ENCODE data around the gene RAB27B.

RAB27B gene

GRCh38 chr18:54828281-54828881, at the start of gene RAB27B:
TSS of gene RAB27B (plus strand) at chr18:54828477. CDS start at chr18:54877586, 49,109 bp downstream.
- H3K9ac ChIP-seq (ENCODE audit: low read length): peak within 1 kb of the TSS; percentile 24
- H3K9me3 ChIP-seq (ENCODE audit: control insufficient read depth, low read length): peaks cover 4% of the 10 kb centered on the region
- peak; percentile 80 for DNase-seq (ENCODE audit: low read depth)
- peaks cover 12% of the 10 kb centered on the region for H3K4me1 ChIP-seq (ENCODE audit: control insufficient read depth, insufficient read depth, low read length)
- no peaks in the 10 kb centered on the region for H3K27me3 ChIP-seq (replicated peaks; ENCODE audit: control insufficient read depth, insufficient read depth, low read length)
- H3K36me3 ChIP-seq (ENCODE audit: control insufficient read depth, insufficient read depth, low read length, severe bottlenecking): no peaks in the 10 kb centered on the region
- H3K4me3 ChIP-seq (ENCODE audit: low read length): peak within 1 kb of the TSS; percentile 81

- H3K9ac ChIP-seq (ENCODE audit: low read length): no peak overlapping the region
- H3K4me3 ChIP-seq (ENCODE audit: low read length): no peak overlapping the region
- DNase-seq (ENCODE audit: low read depth): no peak
- no peaks in the 10 kb centered on the region for H3K27me3 ChIP-seq (replicated peaks; ENCODE audit: control insufficient read depth, insufficient read depth, low read length)
- H3K4me1 ChIP-seq (ENCODE audit: control insufficient read depth, insufficient read depth, low read length): peaks cover 19% of the 10 kb centered on the region
- H3K36me3 ChIP-seq (ENCODE audit: control insufficient read depth, insufficient read depth, low read length, severe bottlenecking): no peaks in the 10 kb centered on the region
- no peaks in the 10 kb centered on the region for H3K9me3 ChIP-seq (ENCODE audit: control insufficient read depth, low read length)
Observed at GRCh38 chr18:54780285-54780861, 47.9 kb upstream of the RAB27B start.

GRCh38 chr18:54780970-54781369, 47.3 kb upstream of the RAB27B start:
- Histone ChIP-seq H3K9ac (ENCODE audit: low read length) (no peak overlapping the region), H3K9me3 (ENCODE audit: control insufficient read depth, low read length) (no peaks in the 10 kb centered on the region), H3K27me3 (replicated peaks; ENCODE audit: control insufficient read depth, insufficient read depth, low read length) (no peaks in the 10 kb centered on the region), H3K36me3 (ENCODE audit: control insufficient read depth, insufficient read depth, low read length, severe bottlenecking) (no peaks in the 10 kb centered on the region), H3K4me1 (ENCODE audit: control insufficient read depth, insufficient read depth, low read length) (peaks cover 13% of the 10 kb centered on the region), H3K4me3 (ENCODE audit: low read length) (no peak overlapping the region)
- no peak for DNase-seq (ENCODE audit: low read depth)

GRCh38 chr18:54783139-54783538, 45.1 kb upstream of the RAB27B start:
- Histone ChIP-seq H3K36me3 (ENCODE audit: control insufficient read depth, insufficient read depth, low read length, severe bottlenecking) (no peaks in the 10 kb centered on the region), H3K9me3 (ENCODE audit: control insufficient read depth, low read length) (no peaks in the 10 kb centered on the region), H3K9ac (ENCODE audit: low read length) (no peak overlapping the region), H3K4me1 (ENCODE audit: control insufficient read depth, insufficient read depth, low read length) (peaks cover 15% of the 10 kb centered on the region), H3K27me3 (replicated peaks; ENCODE audit: control insufficient read depth, insufficient read depth, low read length) (no peaks in the 10 kb centered on the region), H3K4me3 (ENCODE audit: low read length) (no peak overlapping the region)
- DNase-seq (ENCODE audit: low read depth): no peak

GRCh38 chr18:54786206-54786605, 42.1 kb upstream of the RAB27B start:
- Histone ChIP-seq H3K36me3 (ENCODE audit: control insufficient read depth, insufficient read depth, low read length, severe bottlenecking) (no peaks in the 10 kb centered on the region), H3K27me3 (replicated peaks; ENCODE audit: control insufficient read depth, insufficient read depth, low read length) (no peaks in the 10 kb centered on the region), H3K9me3 (ENCODE audit: control insufficient read depth, low read length) (no peaks in the 10 kb centered on the region), H3K4me1 (ENCODE audit: control insufficient read depth, insufficient read depth, low read length) (peaks cover 24% of the 10 kb centered on the region), H3K4me3 (ENCODE audit: low read length) (no peak overlapping the region), H3K9ac (ENCODE audit: low read length) (no peak overlapping the region)
- no peak for DNase-seq (ENCODE audit: low read depth)

GRCh38 chr18:54787121-54787520, 41.2 kb upstream of the RAB27B start:
- no peaks in the 10 kb centered on the region for H3K27me3 ChIP-seq (replicated peaks; ENCODE audit: control insufficient read depth, insufficient read depth, low read length)
- no peak overlapping the region for H3K9ac ChIP-seq (ENCODE audit: low read length)
- H3K4me3 ChIP-seq (ENCODE audit: low read length): no peak overlapping the region
- DNase-seq (ENCODE audit: low read depth): no peak
- peaks cover 24% of the 10 kb centered on the region for H3K4me1 ChIP-seq (ENCODE audit: control insufficient read depth, insufficient read depth, low read length)
- no peaks in the 10 kb centered on the region for H3K9me3 ChIP-seq (ENCODE audit: control insufficient read depth, low read length)
- no peaks in the 10 kb centered on the region for H3K36me3 ChIP-seq (ENCODE audit: control insufficient read depth, insufficient read depth, low read length, severe bottlenecking)

- no peak overlapping the region for H3K4me3 ChIP-seq (ENCODE audit: low read length)
- H3K9ac ChIP-seq (ENCODE audit: low read length): no peak overlapping the region
- H3K36me3 ChIP-seq (ENCODE audit: control insufficient read depth, insufficient read depth, low read length, severe bottlenecking): no peaks in the 10 kb centered on the region
- H3K4me1 ChIP-seq (ENCODE audit: control insufficient read depth, insufficient read depth, low read length): peaks cover 24% of the 10 kb centered on the region
- H3K27me3 ChIP-seq (replicated peaks; ENCODE audit: control insufficient read depth, insufficient read depth, low read length): no peaks in the 10 kb centered on the region
- no peaks in the 10 kb centered on the region for H3K9me3 ChIP-seq (ENCODE audit: control insufficient read depth, low read length)
- DNase-seq (ENCODE audit: low read depth): peak; percentile 14
Observed at GRCh38 chr18:54787616-54788015, 40.7 kb upstream of the RAB27B start.

GRCh38 chr18:54790109-54790508, 38.2 kb upstream of the RAB27B start:
- H3K4me1 ChIP-seq (ENCODE audit: control insufficient read depth, insufficient read depth, low read length): peaks cover 24% of the 10 kb centered on the region
- no peak overlapping the region for H3K4me3 ChIP-seq (ENCODE audit: low read length)
- no peak overlapping the region for H3K9ac ChIP-seq (ENCODE audit: low read length)
- no peaks in the 10 kb centered on the region for H3K9me3 ChIP-seq (ENCODE audit: control insufficient read depth, low read length)
- no peaks in the 10 kb centered on the region for H3K27me3 ChIP-seq (replicated peaks; ENCODE audit: control insufficient read depth, insufficient read depth, low read length)
- no peaks in the 10 kb centered on the region for H3K36me3 ChIP-seq (ENCODE audit: control insufficient read depth, insufficient read depth, low read length, severe bottlenecking)
- DNase-seq (ENCODE audit: low read depth): no peak

GRCh38 chr18:54791657-54792056, 36.6 kb upstream of the RAB27B start:
- Histone ChIP-seq H3K36me3 (ENCODE audit: control insufficient read depth, insufficient read depth, low read length, severe bottlenecking) (no peaks in the 10 kb centered on the region), H3K9ac (ENCODE audit: low read length) (no peak overlapping the region), H3K4me3 (ENCODE audit: low read length) (no peak overlapping the region), H3K27me3 (replicated peaks; ENCODE audit: control insufficient read depth, insufficient read depth, low read length) (no peaks in the 10 kb centered on the region), H3K9me3 (ENCODE audit: control insufficient read depth, low read length) (no peaks in the 10 kb centered on the region), H3K4me1 (ENCODE audit: control insufficient read depth, insufficient read depth, low read length) (peaks cover 24% of the 10 kb centered on the region)
- no peak for DNase-seq (ENCODE audit: low read depth)

- H3K9ac ChIP-seq (ENCODE audit: low read length): no peak overlapping the region
- no peak for DNase-seq (ENCODE audit: low read depth)
Observed at GRCh38 chr18:54792079-54792478, 36.2 kb upstream of the RAB27B start.

GRCh38 chr18:54794823-54795222, 33.5 kb upstream of the RAB27B start:
- DNase-seq (ENCODE audit: low read depth): no peak
- no peak overlapping the region for H3K9ac ChIP-seq (ENCODE audit: low read length)
- H3K36me3 ChIP-seq (ENCODE audit: control insufficient read depth, insufficient read depth, low read length, severe bottlenecking): no peaks in the 10 kb centered on the region
- no peaks in the 10 kb centered on the region for H3K27me3 ChIP-seq (replicated peaks; ENCODE audit: control insufficient read depth, insufficient read depth, low read length)
- no peaks in the 10 kb centered on the region for H3K4me1 ChIP-seq (ENCODE audit: control insufficient read depth, insufficient read depth, low read length)
- H3K4me3 ChIP-seq (ENCODE audit: low read length): no peak overlapping the region
- no peaks in the 10 kb centered on the region for H3K9me3 ChIP-seq (ENCODE audit: control insufficient read depth, low read length)

More at GRCh38 chr18:54792079-54792478, 36.2 kb upstream of the RAB27B start:
- H3K27me3 ChIP-seq (replicated peaks; ENCODE audit: control insufficient read depth, insufficient read depth, low read length): no peaks in the 10 kb centered on the region
- peaks cover 20% of the 10 kb centered on the region for H3K4me1 ChIP-seq (ENCODE audit: control insufficient read depth, insufficient read depth, low read length)
- H3K36me3 ChIP-seq (ENCODE audit: control insufficient read depth, insufficient read depth, low read length, severe bottlenecking): no peaks in the 10 kb centered on the region
- H3K4me3 ChIP-seq (ENCODE audit: low read length): no peak overlapping the region
- no peaks in the 10 kb centered on the region for H3K9me3 ChIP-seq (ENCODE audit: control insufficient read depth, low read length)

- Histone ChIP-seq H3K36me3 (ENCODE audit: control insufficient read depth, insufficient read depth, low read length, severe bottlenecking) (no peaks in the 10 kb centered on the region), H3K4me3 (ENCODE audit: low read length) (no peak overlapping the region), H3K9me3 (ENCODE audit: control insufficient read depth, low read length) (no peaks in the 10 kb centered on the region), H3K4me1 (ENCODE audit: control insufficient read depth, insufficient read depth, low read length) (no peaks in the 10 kb centered on the region), H3K27me3 (replicated peaks; ENCODE audit: control insufficient read depth, insufficient read depth, low read length) (no peaks in the 10 kb centered on the region), H3K9ac (ENCODE audit: low read length) (no peak overlapping the region)
- DNase-seq (ENCODE audit: low read depth): no peak
Observed at GRCh38 chr18:54798186-54798585, 30.1 kb upstream of the RAB27B start.
